Stimulated activated CD8-positive, alpha-beta memory T cell treated with anti-CD3 and anti-CD28 coated beads, Interleukin-2, amount 100 ng/mL, for 48 hours (primary cell): ENCODE data around the gene ADGRF5.

ENCODE experiments used
- DNase-seq, 2 donors: peaks; one replicate each; pipeline ENCODE4 v3.0.0-alpha.2; 2020; ENCODE audit warnings: low read depth in 2 of 2

Gene ADGRF5, protein sequence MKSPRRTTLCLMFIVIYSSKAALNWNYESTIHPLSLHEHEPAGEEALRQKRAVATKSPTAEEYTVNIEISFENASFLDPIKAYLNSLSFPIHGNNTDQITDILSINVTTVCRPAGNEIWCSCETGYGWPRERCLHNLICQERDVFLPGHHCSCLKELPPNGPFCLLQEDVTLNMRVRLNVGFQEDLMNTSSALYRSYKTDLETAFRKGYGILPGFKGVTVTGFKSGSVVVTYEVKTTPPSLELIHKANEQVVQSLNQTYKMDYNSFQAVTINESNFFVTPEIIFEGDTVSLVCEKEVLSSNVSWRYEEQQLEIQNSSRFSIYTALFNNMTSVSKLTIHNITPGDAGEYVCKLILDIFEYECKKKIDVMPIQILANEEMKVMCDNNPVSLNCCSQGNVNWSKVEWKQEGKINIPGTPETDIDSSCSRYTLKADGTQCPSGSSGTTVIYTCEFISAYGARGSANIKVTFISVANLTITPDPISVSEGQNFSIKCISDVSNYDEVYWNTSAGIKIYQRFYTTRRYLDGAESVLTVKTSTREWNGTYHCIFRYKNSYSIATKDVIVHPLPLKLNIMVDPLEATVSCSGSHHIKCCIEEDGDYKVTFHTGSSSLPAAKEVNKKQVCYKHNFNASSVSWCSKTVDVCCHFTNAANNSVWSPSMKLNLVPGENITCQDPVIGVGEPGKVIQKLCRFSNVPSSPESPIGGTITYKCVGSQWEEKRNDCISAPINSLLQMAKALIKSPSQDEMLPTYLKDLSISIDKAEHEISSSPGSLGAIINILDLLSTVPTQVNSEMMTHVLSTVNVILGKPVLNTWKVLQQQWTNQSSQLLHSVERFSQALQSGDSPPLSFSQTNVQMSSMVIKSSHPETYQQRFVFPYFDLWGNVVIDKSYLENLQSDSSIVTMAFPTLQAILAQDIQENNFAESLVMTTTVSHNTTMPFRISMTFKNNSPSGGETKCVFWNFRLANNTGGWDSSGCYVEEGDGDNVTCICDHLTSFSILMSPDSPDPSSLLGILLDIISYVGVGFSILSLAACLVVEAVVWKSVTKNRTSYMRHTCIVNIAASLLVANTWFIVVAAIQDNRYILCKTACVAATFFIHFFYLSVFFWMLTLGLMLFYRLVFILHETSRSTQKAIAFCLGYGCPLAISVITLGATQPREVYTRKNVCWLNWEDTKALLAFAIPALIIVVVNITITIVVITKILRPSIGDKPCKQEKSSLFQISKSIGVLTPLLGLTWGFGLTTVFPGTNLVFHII (N-terminal part only)

GRCh38 chr6:46921731-46922130 is at the start of gene ADGRF5:
TSS of gene ADGRF5 (minus strand) at chr6:46921938. CDS start at chr6:46906762, 15,176 bp downstream.
- no peak for DNase-seq

- DNase-seq, result no peak
Observed at GRCh38 chr6:46969206-46969605, 47.5 kb upstream of the ADGRF5 start.

GRCh38 chr6:46967826-46968349 is 46.1 kb upstream of the ADGRF5 start:
- DNase-seq, result no peak

DNA sequence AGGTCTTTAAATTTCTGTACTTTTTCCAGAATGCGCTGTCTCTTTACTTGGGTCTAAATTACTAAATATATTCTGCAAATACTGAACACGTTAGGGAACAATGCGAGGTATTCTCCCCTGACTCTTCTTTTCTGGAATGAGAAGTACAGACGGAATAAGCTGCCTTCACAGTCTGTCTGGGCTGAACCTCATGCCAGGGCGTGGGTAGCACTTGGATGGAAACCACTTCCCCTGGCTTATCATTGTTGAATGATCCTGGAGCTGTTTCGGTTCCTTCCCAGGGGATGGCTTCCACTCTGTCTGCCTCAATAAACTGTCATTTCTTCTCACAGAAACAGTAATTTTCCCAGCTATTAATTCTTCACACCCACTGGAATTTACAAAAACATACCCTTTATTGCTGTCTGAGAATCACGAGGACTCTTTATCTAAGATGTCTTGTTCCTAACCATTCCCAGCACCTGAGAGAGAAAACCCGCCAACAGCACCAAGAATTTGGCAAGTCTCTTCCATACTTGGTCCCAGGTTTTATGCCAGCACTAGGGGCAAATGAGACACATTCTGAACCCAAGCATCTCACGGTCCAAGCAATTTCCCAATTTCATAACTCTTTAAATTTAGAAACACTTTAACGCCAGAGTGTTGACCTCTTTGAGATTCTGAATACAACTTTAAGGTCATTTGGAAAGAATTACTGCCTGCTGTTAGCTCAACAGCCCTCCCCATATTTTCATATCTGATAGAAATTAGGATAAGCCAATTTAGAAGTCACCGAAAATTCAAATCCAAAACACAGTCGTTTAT is 43.2 kb upstream of the ADGRF5 start:
- DNase-seq, result no peak

GRCh38 chr6:46963626-46964025 is 41.9 kb upstream of the ADGRF5 start:
- no peak for DNase-seq

GRCh38 chr6:46963039-46963438 is 41.3 kb upstream of the ADGRF5 start:
- DNase-seq, result no peak

GRCh38 chr6:46961711-46962110 is 40.0 kb upstream of the ADGRF5 start:
- DNase-seq, result no peak

DNA sequence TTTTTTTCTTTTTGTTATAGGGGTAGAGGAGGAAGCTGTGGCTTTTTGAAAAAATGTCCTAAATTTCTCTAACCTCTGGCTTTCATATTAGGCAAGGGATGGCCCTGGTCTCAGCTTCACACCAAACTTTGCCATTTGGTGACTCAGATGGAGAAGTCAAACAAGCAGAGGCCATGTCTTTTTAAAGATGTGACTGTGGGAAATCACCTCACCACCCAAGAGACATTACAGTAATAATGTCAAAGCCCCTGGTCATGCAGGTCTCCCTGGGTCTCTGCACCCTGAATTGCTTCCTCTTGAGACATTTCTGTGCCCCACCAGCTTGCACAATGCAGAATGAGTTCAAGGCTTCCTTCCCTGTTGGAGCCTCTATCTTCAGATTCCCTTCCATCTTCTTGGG is 39.5 kb upstream of the ADGRF5 start:
- no peak for DNase-seq

GRCh38 chr6:46959419-46959818 is 37.7 kb upstream of the ADGRF5 start:
- no peak for DNase-seq

- no peak for DNase-seq
Observed at GRCh38 chr6:46956409-46956808, 34.7 kb upstream of the ADGRF5 start.

DNA sequence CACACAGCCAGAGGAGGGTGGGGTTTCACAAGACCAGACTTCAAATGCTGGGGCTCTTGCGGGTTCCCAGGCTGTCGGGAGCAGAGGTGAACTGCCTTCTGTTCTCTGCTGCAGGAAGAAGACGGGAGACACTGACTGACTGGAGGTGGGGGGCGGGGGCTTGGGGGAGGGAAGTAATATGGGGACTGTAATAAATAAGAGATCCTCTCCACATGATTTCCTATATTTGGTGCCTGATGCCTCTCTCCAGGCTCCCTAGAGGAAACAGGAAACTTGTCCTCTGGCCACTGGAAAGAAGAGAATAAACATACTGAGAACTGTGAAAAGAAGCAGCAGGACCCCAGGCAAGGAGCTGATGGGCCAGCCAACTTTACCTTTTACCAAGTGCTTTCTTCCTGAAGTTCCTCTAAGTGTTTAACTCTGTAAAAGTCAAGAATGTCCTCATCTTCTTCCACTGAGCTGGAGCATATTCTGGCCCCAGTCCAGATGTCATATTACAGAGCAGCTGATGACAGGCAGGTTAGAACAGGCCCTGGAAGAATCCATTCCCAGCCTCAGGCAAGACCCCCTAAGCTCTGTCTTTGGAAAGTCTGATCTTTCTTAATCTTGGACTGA is 33.2 kb upstream of the ADGRF5 start:
- DNase-seq, result no peak

DNA sequence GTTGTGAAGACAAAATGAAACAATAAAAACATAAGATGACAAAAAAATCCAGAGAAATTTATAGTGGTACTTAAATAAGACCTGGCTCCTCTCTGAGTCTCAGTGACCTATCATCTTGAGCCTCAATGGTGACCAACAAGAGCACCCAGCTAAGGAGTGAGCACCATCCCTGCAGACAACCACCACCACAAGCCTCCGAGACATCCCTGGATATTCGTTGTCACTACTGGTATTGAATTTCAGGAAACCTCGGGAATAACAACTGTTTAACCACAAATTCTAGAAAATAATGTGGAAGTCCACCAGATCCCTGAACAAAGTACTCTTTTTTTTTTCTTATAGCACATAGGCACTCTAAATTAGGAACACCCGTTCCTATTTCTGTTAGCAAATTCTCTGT is 32.2 kb upstream of the ADGRF5 start:
- DNase-seq, result no peak

DNA sequence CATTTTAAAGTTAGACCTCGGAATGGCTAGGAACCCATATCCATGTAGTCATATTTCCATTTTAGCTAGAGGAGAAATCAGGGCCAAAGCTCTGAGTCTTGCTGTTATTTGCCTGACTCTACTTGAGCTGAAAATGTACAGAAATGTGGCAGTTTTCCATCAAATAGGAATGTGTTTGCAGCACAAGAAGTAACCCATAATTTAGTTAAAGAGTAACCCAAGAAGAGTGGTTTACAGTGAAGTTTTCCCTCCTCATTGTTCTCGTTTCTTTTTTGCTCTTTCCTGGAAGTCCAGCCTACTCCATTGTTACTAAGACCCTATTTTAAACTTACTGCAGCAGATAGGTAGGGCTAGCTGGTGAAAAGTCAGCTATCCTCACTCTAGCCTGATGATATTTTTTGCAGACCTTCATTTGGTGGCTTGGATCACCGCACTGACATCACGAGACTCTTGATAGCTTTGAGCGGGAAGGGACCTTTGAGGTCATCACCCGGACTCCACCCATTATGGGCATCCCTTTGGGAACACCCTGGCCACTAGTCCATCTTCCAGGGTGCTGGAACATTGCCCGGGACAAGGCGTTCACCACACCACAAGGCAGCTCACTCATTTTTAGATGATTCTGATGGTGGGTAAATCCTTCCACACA is 28.0 kb upstream of the ADGRF5 start:
- DNase-seq, result no peak

GRCh38 chr6:46948699-46949098 is 27.0 kb upstream of the ADGRF5 start:
- DNase-seq, result no peak

- DNase-seq, result no peak
Observed at GRCh38 chr6:46947497-46947896, 25.8 kb upstream of the ADGRF5 start.

GRCh38 chr6:46940433-46941226 is 18.9 kb upstream of the ADGRF5 start:
- DNase-seq, result no peak

- no peak for DNase-seq
Observed at GRCh38 chr6:46937642-46938041, 15.9 kb upstream of the ADGRF5 start.

- DNase-seq, result no peak
Observed at GRCh38 chr6:46935687-46936086, 13.9 kb upstream of the ADGRF5 start.

DNA sequence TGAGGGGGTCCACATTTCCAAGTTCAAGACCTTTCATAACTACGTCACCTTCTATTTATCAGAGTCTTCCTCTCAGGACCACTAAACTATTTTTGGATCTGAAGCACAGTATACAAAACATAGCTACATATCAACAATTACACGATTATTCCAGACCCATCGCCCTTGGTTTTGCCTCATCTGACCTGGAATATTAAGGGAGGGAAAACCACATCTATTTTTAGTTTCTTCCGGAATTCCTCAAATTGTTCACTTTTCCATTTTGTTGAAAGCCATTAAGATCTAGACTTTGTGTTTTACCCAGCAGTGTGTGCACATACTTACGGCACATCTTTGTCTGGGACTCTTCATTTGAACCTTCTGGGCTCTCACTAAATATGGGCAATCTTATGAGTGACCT is 12.0 kb upstream of the ADGRF5 start:
- DNase-seq, result no peak
